Heart right ventricle (tissue), 16 donors: Measurements from ENCODE around the gene STRA8. TPM values are rescaled to one million over a fixed set of nuclear protein-coding genes. Genes with fewer than 3 reads are reported as not detected.

Source experiments
- ATAC-seq, 8 donors: fragments of 200-7000 bp; cut with Tn5 transposase; one replicate each; pipeline ENCODE4 v1.9.1; 2020; ENCODE audit warnings: mild to moderate bottlenecking in 8 of 8, moderate library complexity in 8 of 8, moderate number of reproducible peaks in 1 of 8
- DNase-seq, 2 donors: peaks; one replicate each; pipeline ENCODE4 v3.0.0-alpha.2; 2020
- H3K27ac ChIP-seq, 10 donors: fragments of 200-600 bp; sonication (generic) in 2 of 10; one replicate each; pipeline versions ENCODE4 v1.5.0 to v1.8.0; 2020 to 2022; ENCODE audit warnings: mild to moderate bottlenecking in 3 of 10
- H3K27me3 ChIP-seq, 7 donors: fragments of 200-600 bp; one replicate each; pipeline ENCODE4 v1.8.0; 2021 to 2022; ENCODE audit warnings: mild to moderate bottlenecking in 2 of 7
- H3K36me3 ChIP-seq, 9 donors: fragments of 200-600 bp; sonication (generic) in 1 of 9; one replicate each; pipeline versions ENCODE4 v1.5.0 to v1.8.0; 2020 to 2022; ENCODE audit warnings: mild to moderate bottlenecking in 2 of 9
- H3K4me1 ChIP-seq, 9 donors: fragments of 200-600 bp; sonication (generic) in 1 of 9; one replicate each; pipeline versions ENCODE4 v1.5.0 to v1.8.0; 2020 to 2022; ENCODE audit warnings: mild to moderate bottlenecking in 4 of 9
- H3K4me3 ChIP-seq, 10 donors: fragments of 200-600 bp; sonication (generic) in 2 of 10; one replicate each; pipeline versions ENCODE4 v1.5.0 to v1.8.0; 2020 to 2022; ENCODE audit warnings: mild to moderate bottlenecking in 7 of 10, moderate library complexity in 2 of 10
- H3K9me3 ChIP-seq, 11 donors: fragments of 200-600 bp in 10 of 11; sonication (generic) in 2 of 11; one replicate each; pipeline versions ENCODE4 v1.5.0 to v1.8.0; 2013 to 2022; ENCODE audit warnings: mild to moderate bottlenecking in 2 of 11, control low read depth in 1 of 11, moderate library complexity in 1 of 11
- WGBS, 2 donors: extraction: QIAGEN DNeasy Blood & Tissue Kit; methylation state at CpG; one replicate each; pipeline ENCODE4 v1.1.7; 2013; ENCODE audit warnings: inconsistent platforms in 1 of 2; 5-methylcytosine and 5-hydroxymethylcytosine counted together
- intact Hi-C, 10 donors: fragments of 100-400 bp; cut with DNase I; formaldehyde crosslinking; loops; one replicate each; pipeline versions ENCODE4 v1.11.1 to v1.14.2; 2022
- polyA plus RNA-seq, 2 donors: library from polyadenylated mRNA; stranded (reverse); fragments of 200-250 nt; gene quantifications; one replicate each; pipeline ENCODE4 v1.2.3, GENCODE V29; 2013
- total RNA-seq, 10 donors: library from RNA; stranded (reverse); fragmentation: NEBNext Ultra II Directional in 3 of 10; extraction: Animal tissue kit (Norgen Biotek cat#: 25700) in 3 of 10; gene quantifications; one replicate each; pipeline versions ENCODE4 v1.2.1 to v1.2.4, GENCODE V29; 2021 to 2023
- TF ChIP-seq, protein P1 (sequence below), 9 donors: fragments of 200-600 bp; sonication (generic) in 2 of 9; IDR thresholded peaks; one replicate each; pipeline versions ENCODE4 v1.5.0 to v1.8.0; 2021 to 2022; ENCODE audit warnings: antibody characterized with exemption in 9 of 9, mild to moderate bottlenecking in 5 of 9, moderate library complexity in 1 of 9
- donor health status: Arrhythmogenic right ventricular cardiomyopathy.
- donor health status: ischemic (EF 13 %, LVEDD 7.1; RV severe dilation, severe dysfunction).
- donor health status: healthy with polysubstance abuse.
- donor health status: DM: no; HTN: yes; CAD: no.
- donor health status: DM: no; HTN: no; CAD: no.
- donor health status: ischemic (EF 25% LVEDD 6.9; RV normal size, moderate dysfunction).
- donor health status: ischemic (EF 25% LVEDD 5.7; RV mildly dilated, moderate dysfunction).
- donor health status: healthy.
- donor health status: DM: yes; HTN: yes; CAD: no.
- donor health status: Ischemic cardiomyopathy.
- donor health status: ischemic (EF 35%, LVEDD 5.7; RV mildly dilated, moderate dysfunction).
- donor health status: nonischemic (EF 11% LVEDD 7.7; RV severe dilation, severe dysfunction).
- donor health status: DM: yes; HTN: yes; CAD: no.
- donor health status: PGD.
- donor health status: ischemic (EF 29% LVEDD 5.4; RV normal size, mild dysfunction).
- donor health status: nonischemic (EF 23%, LVEDD 6.1; RV moderate dilation, normal function).

STRA8 gene
- total and polyA plus RNA-seq, 12 donors, result not detected

DNA sequence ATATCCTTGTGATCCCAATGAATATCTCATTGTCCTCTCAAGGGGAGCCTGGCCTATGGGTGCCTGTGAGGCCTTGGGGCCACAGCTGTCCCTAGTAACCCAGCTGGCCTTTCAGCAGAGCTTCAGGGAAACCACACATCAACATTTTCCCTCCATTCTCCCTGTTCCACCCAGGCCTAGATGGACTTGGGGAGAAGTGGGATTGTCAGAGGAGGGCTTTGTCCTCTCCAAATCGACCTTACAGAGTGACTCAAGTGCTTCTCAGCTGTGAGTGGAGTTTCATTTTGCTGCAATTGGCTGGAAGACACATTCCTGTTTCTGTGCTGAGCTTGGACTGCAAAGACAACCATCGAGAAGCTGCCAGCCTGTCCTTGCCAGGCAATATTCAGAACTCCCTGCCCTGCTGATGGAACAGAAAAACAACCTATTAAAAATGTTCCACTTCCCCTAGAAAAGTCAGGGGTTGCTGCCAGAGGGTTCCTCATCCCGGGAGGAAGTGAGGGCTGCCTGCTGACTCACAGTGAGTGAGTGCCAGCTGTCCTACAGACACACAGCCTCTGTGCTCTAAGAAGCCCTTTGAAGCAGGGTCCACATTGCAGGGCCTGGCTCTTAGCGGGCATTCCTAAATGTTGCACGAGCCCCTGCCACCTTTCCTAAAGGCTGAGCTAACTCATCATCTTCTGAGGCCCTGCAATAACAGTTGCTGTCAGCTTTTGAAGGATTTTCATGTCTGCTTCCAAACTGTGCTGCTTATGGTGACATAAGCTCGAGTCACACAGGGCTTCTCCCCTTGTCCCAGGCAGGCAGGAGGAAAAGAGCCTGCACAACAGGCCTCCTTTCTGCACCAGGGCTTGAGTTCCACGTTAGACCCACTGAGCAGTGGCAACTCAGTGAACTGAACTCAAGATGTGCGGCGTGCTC, 20.5 kb downstream of the STRA8 start:
- H3K36me3 ChIP-seq, result no peaks in the 10 kb centered on the region
- DNase-seq (peak; percentile 54 to 65), ATAC-seq (peak; percentile 83 to 93 (median 86))
- intact Hi-C loops, result no loop called here
- no peaks in the 10 kb centered on the region for H3K9me3 ChIP-seq
- TF ChIP-seq, protein P1, sequence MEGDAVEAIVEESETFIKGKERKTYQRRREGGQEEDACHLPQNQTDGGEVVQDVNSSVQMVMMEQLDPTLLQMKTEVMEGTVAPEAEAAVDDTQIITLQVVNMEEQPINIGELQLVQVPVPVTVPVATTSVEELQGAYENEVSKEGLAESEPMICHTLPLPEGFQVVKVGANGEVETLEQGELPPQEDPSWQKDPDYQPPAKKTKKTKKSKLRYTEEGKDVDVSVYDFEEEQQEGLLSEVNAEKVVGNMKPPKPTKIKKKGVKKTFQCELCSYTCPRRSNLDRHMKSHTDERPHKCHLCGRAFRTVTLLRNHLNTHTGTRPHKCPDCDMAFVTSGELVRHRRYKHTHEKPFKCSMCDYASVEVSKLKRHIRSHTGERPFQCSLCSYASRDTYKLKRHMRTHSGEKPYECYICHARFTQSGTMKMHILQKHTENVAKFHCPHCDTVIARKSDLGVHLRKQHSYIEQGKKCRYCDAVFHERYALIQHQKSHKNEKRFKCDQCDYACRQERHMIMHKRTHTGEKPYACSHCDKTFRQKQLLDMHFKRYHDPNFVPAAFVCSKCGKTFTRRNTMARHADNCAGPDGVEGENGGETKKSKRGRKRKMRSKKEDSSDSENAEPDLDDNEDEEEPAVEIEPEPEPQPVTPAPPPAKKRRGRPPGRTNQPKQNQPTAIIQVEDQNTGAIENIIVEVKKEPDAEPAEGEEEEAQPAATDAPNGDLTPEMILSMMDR (IDR thresholded peaks at IDR 0.05), result no peak
- peak overlapping the region in 9 of 10 donors; percentile 43 to 84 (median 68) for H3K27ac ChIP-seq
- H3K4me1 ChIP-seq, result peaks cover 0 to 28% (median 17%) of the 10 kb centered on the region in 9 donors
- no peaks in the 10 kb centered on the region for H3K27me3 ChIP-seq
- WGBS, 2 donors, result 39 to 42% methylated on average over 9 of the region's 9 CpGs
- H3K4me3 ChIP-seq, result no peak overlapping the region

DNA sequence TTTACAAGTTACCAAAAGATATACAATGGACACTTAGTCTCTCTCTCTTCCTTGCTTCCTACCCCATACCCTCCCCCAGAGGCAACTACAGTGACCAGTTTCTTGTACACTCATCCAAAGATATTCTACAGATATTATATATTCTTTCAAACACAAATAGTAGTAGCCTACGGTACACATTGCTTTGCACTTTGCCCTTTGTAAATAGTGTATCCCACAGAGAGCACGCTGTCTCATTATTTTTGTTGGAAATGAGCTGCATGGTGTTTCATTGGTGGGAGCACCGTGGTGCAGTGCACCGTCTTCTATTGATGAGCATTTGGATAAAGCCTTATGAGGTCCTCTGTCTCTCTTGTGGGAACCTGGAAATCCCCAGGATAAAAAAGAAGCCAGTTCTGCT, 24.2 kb downstream of the STRA8 start:
- peaks cover 0 to 49% (median 28%) of the 10 kb centered on the region in 9 donors for H3K4me1 ChIP-seq
- H3K4me3 ChIP-seq, result no peak overlapping the region
- intact Hi-C loops, result no loop called here
- H3K36me3 ChIP-seq, result no peaks in the 10 kb centered on the region
- H3K9me3 ChIP-seq, result no peaks in the 10 kb centered on the region
- no peak for DNase-seq
- H3K27ac ChIP-seq, result no peak overlapping the region
- TF ChIP-seq, protein P1 (IDR thresholded peaks at IDR 0.05), result no peak
- no peak for ATAC-seq
- no peaks in the 10 kb centered on the region for H3K27me3 ChIP-seq
- WGBS, 2 donors, result 65 to 75% methylated on average over 4 of the region's 4 CpGs

DNA sequence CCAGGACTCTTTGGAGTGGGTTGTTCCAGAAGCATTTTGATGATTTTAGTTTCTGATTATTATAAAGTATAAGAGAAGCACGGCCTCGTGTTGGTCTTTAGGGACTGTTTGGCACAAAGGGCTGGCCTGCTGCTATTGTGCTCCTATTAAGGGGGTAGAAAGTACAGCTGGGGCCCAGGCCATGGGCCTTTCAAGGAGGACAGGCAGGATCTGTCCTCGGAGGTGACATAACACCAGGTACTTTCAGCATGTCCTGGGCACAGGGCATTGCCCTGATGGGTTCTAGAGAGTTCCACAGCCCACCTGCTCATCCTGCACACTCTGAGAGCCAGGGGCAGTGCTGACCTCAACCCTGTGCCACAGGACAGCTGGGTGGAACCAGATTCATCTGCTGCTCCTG, 24.9 kb downstream of the STRA8 start:
- no peak overlapping the region for H3K4me3 ChIP-seq
- TF ChIP-seq, protein P1 (IDR thresholded peaks at IDR 0.05), result no peak
- H3K36me3 ChIP-seq, result no peaks in the 10 kb centered on the region
- H3K9me3 ChIP-seq, result no peaks in the 10 kb centered on the region
- H3K4me1 ChIP-seq, result peaks cover 0 to 43% (median 21%) of the 10 kb centered on the region in 9 donors
- ATAC-seq (no peak), DNase-seq (no peak)
- intact Hi-C loops, result no loop called here
- H3K27ac ChIP-seq, result no peak overlapping the region
- 76 to 91% methylated on average over 3 of the region's 3 CpGs for WGBS, 2 donors
- no peaks in the 10 kb centered on the region for H3K27me3 ChIP-seq

DNA sequence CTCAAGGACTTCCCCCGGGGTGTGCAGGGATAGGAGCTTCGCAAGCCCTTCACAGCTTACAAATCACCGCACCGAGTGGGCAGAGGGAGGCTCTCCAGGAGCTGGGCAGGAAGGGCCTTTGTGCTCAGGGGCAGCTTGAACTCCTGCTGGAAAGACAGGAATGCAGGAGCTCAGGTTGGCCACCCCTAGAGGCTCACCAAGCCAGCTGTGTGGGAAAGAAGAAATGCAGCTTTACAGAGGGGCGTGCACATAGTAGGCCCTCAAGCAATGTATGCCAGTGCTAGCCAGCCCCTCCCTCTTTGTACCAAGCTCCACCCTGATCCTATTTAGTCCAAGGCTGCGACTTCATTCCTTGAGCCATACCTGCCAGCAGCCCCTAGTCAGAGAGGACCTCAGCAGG, 26.1 kb downstream of the STRA8 start:
- 89 to 91% methylated on average over 6 of the region's 6 CpGs for WGBS, 2 donors
- Histone ChIP-seq H3K36me3 (no peaks in the 10 kb centered on the region), H3K9me3 (peaks cover 0 to 3% (median 0%) of the 10 kb centered on the region in 11 donors), H3K4me3 (no peak overlapping the region), H3K27me3 (no peaks in the 10 kb centered on the region), H3K27ac (no peak overlapping the region), H3K4me1 (peaks cover 0 to 32% (median 10%) of the 10 kb centered on the region in 9 donors)
- intact Hi-C loops, result no loop called here
- ATAC-seq, result no peak
- DNase-seq, result no peak
- TF ChIP-seq, protein P1 (IDR thresholded peaks at IDR 0.05), result no peak
